Endometrial microvascular endothelial cells (primary cell): ENCODE measurements around the gene ELP1. TPM values are rescaled to one million over a fixed set of nuclear protein-coding genes. Genes with fewer than 3 reads are reported as not detected.
"Not testable (repeated sequence)": the region's sequence is repeated elsewhere in the genome, so short reads cannot be mapped to it uniquely, and the experiment has no call there.

Experiments used
- in situ Hi-C: cut with HindIII; loops from 2 replicates; pipeline ENCODE4 v1.10.0; 2017; ENCODE audit warnings: low sequenced_read_pairs, low pct_unique_long_range_greater_than_20kb; ENCODE audit errors: inconsistent ontology term
- total RNA-seq: library from RNA; depleted of rRNA; stranded (reverse); fragments of >200 nt; gene quantifications from one replicate; pipeline ENCODE4 v1.2.3, GENCODE V29; 2015; ENCODE audit errors: inconsistent ontology term

The ELP1 gene
- 25.6 TPM for total RNA-seq

DNA sequence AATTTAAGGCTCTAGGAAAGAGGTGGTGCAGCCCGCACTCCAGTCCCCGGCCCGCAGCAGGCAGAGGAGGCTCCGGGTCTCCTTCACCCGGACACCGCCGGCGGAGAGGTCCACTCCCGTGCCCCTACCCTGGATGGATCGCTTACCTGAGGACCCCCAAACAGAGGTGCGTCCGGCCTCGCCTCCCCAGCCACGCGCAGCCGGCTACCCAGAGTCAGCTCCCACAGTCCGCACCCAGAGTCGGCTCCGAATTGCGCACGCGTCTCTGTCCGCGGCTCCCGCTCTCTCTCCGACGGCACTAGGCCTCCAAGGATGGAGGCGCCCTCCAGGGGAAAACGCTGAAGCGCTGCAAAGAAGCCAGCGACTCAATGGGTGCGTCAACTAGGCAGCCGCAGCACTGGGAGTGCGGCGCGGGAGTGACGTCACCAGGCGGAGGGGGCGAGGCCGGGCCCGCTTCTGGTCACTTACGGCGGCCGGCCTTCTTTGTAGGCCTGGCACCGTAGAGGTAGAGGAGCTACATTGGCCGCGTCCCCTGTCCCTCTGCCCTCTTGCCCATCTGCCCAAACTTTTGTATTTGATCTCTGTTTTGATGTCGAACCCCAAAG lies at the start of gene ELP1:
Gene ELP1, minus strand, starts transcription at position 407 of the 605 bp plus-strand sequence. CDS start 2,978 bp downstream, outside the sequence.
- in situ Hi-C loops = no loop called here

DNA sequence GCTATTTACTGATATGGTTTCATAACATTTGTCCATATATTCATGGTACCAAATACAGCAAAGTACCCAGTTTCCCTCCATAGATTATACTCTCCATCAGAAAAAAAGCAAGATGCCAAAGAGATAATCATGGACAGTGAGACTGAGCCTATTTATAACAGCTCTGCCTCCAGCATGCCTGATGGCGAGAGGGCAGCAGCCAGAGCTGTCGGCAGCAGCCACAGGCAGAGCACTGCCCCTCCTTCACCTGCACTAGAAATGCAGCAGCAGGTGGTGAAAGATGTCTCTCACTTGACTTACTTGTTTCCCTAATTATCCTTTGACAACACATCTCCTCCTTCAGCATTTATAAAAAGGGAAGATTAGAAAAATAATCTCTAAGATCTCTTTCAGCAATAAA lies 47.0 kb upstream of the ELP1 start:
- in situ Hi-C loops = no loop called here

DNA sequence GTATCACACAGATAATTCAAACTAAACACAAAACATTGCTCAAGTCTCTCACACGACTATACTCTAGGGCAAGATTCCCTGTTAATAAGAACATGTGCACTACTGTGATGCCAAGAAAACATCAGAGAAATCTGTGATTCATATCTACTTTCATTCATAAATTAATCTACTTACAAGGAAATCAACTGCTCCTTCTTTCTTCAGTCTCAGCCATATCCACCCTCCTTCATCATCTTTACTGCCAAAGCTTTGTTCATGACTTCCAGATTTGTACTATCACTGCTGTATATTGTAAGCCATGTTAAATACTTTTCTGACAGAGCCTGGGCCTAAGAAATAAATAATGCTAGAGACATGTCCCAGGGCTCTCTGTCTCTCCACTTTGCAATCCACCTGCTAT lies 44.3 kb upstream of the ELP1 start:
- in situ Hi-C loops = no loop called here

GRCh38 chr9:108973895-108974294 lies 40.0 kb upstream of the ELP1 start:
- in situ Hi-C loops = no loop called here

- in situ Hi-C loops = no loop called here
These were observed 38.8 kb upstream of the ELP1 start for GRCh38 chr9:108972626-108973209.

DNA sequence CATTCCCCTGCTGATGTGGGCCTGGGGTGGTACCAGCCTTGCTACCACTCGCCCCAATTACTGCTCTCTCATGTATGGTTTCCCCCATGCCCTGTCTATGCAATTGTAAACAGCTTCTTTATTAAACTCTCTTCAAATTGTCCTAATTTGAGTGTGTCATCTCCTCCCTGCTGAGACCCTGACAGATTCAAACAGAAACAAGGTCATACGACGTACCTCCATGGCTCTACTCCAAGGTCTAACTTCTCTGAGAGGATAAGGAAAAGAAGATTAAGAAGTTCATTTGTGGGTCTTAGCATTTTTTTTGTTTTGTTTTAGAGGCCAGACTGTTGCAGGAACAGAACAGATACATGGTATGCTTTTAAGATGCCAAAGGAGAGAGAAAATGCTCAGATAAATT lies 38.3 kb upstream of the ELP1 start:
- in situ Hi-C loops = no loop called here

- in situ Hi-C loops = not testable (repeated sequence)
These were observed 37.5 kb upstream of the ELP1 start for GRCh38 chr9:108971392-108971791.

GRCh38 chr9:108967916-108968315 lies 34.0 kb upstream of the ELP1 start:
- in situ Hi-C loops = no loop called here

GRCh38 chr9:108963459-108964143 lies 29.7 kb upstream of the ELP1 start:
- in situ Hi-C loops = no loop called here

- in situ Hi-C loops = no loop called here
These were observed 27.2 kb upstream of the ELP1 start for GRCh38 chr9:108961151-108961550.

- in situ Hi-C loops = no loop called here
These were observed 26.4 kb upstream of the ELP1 start for GRCh38 chr9:108960331-108960730.

- in situ Hi-C loops = no loop called here
These were observed 22.7 kb upstream of the ELP1 start for GRCh38 chr9:108956631-108957026.

GRCh38 chr9:108956022-108956630 lies 22.2 kb upstream of the ELP1 start:
- in situ Hi-C loops = no loop called here

DNA sequence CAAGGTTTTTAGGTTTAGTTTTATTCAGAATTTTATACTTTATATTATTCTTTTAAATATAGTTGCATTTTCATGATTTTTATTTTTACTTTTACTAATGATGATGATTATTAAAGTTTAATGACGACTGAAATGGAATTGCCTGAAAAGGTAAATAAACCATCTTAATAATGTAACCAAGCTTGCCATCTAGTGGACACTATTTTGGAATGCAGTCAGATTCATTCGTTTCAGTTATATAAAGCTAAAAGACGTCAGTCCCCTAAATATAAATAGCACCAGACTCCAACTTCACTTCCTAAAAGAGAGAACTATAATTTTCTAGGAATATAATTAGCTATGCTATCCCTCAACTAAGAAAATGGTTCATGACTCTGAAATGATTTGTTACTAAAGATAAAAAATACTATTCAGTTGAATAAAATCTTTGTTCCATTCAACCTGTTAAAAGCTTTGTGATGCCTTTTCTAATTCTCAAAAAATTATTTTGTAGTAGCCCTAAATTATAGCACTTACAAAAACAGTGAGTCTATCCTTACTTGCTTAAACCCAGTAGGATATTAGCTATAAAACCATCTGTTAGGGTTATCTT lies 20.2 kb upstream of the ELP1 start:
- in situ Hi-C loops = no loop called here

DNA sequence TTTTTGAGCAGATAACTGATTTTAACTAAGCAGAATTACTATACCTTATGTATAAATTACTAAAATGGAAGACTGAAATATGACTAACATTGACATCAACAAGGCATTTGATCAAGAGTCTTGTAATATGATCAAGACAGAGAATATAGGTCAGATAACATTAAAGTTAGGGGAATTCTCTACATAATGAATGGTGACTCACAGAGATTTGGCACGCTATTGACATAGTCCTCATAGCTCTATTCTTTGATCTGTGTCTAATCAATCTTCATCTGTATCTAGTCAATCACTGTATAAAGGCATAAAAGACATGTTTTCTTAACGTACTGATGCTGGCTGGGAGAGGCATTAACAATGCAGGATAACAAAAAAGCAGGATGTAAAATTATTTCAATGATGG lies 17.7 kb upstream of the ELP1 start:
- in situ Hi-C loops = no loop called here

DNA sequence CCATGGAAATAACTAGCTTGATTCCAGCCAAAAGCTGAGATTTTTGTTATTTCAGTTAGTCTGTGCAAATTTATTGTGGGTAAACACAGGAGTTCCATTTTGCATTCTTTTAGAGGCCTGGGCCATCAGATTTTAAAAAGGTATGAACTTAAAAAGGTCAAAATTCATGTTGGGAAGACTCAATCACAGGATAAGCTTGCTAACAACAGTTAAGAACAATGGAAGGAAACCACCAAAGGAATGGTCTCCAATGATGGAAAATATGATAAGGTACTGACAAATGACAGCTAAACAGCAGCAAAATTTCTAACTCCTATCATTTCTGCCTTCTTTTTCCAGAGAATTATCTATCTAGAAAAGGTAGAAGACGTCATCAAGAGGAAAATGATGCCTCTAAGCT lies 16.2 kb upstream of the ELP1 start:
- in situ Hi-C loops = no loop called here

DNA sequence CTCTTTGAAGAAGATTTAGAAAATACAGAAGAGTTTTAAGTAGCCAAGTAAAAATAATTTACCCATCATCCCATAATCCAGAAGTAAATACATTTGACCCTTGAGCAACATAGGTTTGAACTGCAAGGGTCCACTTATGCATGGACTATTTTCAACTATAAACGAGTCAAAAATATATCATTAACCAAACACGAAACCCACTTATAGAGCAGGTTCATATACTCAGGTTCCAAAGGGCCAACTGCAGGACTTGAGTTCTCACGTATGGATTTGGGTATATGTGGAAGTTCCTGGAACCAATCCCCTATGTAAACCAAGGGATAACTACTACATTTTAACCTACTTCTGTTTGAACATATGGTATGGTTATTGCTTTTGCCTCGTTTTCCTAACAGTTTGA lies 6.1 kb upstream of the ELP1 start:
- in situ Hi-C loops = no loop called here

GRCh38 chr9:108937561-108938305 lies 3.8 kb upstream of the ELP1 start:
- in situ Hi-C loops = no loop called here

DNA sequence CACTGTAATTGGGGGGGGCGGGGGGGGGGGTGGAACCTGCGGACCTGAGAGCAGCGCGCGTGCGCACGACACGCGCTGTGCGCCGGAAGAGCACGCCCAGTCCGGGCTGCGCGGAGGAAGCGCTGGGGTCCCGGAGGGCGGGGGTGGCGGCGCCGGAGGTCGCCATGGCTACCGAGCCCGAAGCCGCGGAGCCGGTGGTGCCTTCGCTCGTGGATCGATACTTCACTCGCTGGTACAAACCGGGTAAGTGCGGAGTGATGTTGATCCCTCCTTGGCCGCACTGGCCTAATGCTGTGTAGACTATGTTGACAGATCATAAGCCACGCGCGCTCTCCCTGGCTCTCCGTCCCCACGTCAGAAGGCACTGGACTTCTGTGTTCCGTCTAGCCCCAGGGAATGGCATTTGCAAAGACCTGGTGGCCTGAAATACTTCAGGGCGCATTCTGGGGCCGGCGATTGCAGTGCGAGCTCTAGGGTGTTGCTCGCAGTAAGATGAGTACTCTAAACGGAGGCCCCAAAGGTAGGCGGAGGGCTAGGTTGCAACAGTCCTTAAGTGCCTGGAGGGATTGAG lies 484 bp upstream of the ELP1 start, which contains the start of gene ABITRAM:
Gene ABITRAM, plus strand, starts transcription at position 78 of the 571 bp plus-strand sequence. Its CDS starts 87 bp downstream, at position 165.
- in situ Hi-C loops = no loop called here
